ENCODE results near the gene FAM170B.

DNA sequence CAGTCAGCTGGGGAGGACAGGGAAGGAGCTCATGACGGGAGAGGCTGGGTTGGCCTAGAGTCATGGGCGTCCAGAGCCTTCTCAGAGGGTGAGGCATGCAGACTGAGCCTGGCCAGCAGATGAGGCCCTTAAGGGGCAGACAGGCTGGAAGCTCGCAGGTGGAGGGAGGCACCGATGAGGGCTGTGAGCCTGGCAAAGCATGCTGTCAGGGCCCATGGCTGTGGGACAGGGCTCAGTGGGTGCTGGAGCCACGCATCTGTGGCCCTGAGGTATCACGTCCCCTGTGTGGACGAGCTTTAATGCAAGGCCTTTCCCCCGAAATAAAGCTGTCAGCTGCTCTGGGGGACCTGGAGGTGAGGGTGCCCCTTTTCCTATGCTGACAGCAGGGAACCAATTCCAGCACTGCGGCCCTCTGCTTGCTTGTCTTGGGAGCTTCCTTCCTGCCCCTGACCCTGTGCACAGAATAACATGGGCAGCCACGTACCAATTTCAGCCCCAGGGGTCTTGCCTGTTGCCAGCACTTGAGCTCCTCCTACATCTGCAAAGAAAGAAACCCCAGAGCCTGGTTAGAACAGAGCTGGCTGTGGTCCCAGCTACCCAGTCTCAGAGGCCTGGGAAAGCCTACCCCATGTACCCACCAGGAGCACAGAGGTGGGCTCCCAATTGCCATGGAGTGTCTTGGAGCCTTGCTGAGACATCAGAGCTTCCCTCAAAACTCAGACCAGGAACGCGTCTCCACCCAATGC, 33.8 kb upstream of the FAM170B start:
- TF ChIP-seq, protein P1, sequence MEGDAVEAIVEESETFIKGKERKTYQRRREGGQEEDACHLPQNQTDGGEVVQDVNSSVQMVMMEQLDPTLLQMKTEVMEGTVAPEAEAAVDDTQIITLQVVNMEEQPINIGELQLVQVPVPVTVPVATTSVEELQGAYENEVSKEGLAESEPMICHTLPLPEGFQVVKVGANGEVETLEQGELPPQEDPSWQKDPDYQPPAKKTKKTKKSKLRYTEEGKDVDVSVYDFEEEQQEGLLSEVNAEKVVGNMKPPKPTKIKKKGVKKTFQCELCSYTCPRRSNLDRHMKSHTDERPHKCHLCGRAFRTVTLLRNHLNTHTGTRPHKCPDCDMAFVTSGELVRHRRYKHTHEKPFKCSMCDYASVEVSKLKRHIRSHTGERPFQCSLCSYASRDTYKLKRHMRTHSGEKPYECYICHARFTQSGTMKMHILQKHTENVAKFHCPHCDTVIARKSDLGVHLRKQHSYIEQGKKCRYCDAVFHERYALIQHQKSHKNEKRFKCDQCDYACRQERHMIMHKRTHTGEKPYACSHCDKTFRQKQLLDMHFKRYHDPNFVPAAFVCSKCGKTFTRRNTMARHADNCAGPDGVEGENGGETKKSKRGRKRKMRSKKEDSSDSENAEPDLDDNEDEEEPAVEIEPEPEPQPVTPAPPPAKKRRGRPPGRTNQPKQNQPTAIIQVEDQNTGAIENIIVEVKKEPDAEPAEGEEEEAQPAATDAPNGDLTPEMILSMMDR (IDR thresholded peaks at IDR 0.05), result no peak
- TF ChIP-seq EZH2 (IDR thresholded peaks at IDR 0.05), result no peak
- TF ChIP-seq EZH2phosphoT487 (IDR thresholded peaks at IDR 0.05), result no peak

Measured in neural progenitor cell (in vitro differentiated cells).